Measurements from ENCODE around the gene ARHGAP8. TPM values are rescaled to one million over a fixed set of nuclear protein-coding genes. Genes with fewer than 3 reads are reported as not detected.

Gene ARHGAP8
- total and polyA plus RNA-seq, 2 donors (not counting 3 experiments of a cell fraction or from before 2014, with no cell fraction given), result not detected

DNA sequence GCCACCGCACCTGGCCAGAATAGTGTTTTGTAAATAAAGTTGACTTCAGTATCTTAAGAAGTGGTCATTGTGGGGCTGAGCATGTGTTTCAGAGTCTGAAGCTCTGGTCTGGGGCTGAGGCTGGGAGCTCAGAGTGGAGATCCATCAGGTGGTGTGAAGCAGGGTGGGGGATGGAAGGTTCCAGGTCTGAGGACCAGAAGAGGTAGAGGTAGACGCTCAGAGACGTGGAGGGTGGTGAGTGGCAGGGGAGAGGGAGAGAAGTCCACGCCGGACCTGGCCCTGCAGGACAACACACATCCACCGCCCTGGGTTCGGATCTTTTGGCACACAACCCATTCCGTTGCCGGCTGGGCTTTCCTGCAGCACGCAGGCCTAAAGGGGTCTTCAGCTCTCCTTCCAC lies 40.7 kb downstream of the ARHGAP8 start:
- no peaks in the 10 kb centered on the region for H3K27me3 ChIP-seq (ENCODE audit: control insufficient read depth in 2 of 2, insufficient read depth in 2 of 2, low read length in 2 of 2)
- H3K9me3 ChIP-seq (replicated peaks; ENCODE audit: control insufficient read depth, insufficient read depth, low read length), result no peaks in the 10 kb centered on the region
- no peak overlapping the region for H2AFZ ChIP-seq (ENCODE audit: low read depth, low read length)
- H3K4me1 ChIP-seq (ENCODE audit: control insufficient read depth, extremely low read depth, insufficient read depth, low read length), result no peaks in the 10 kb centered on the region
- H3K36me3 ChIP-seq (ENCODE audit: control insufficient read depth in 2 of 2, extremely low read depth in 1 of 2, insufficient read depth in 2 of 2, low read length in 2 of 2), result no peaks in the 10 kb centered on the region
- no peak overlapping the region for H3K27ac ChIP-seq (ENCODE audit: insufficient read depth, low read depth, low read length)
- H3K9me1 ChIP-seq (replicated peaks; ENCODE audit: control insufficient read depth, extremely low read depth, insufficient read depth, low read length), result no peaks in the 10 kb centered on the region
- no peak for DNase-seq (ENCODE audit: low read depth, low spot score)
- POLR2A ChIA-PET, result no interaction called here
- no peaks in the 10 kb centered on the region for H3K79me2 ChIP-seq (ENCODE audit: control insufficient read depth, insufficient read depth, low read length)
- CTCF ChIA-PET, result no interaction called here
- no peak overlapping the region for H3K9ac ChIP-seq (replicated peaks; ENCODE audit: extremely low read depth, insufficient read depth, low read length)
- no TSS peak for BruUV-seq (replicated peaks)
- H4K20me1 ChIP-seq (replicated peaks; ENCODE audit: control insufficient read depth, extremely low read depth, insufficient read depth, low read length), result no peaks in the 10 kb centered on the region
- H3K4me2 ChIP-seq (ENCODE audit: insufficient read depth, low read length), result no peak overlapping the region
- no peak for FAIRE-seq
- no peak overlapping the region for H3K4me3 ChIP-seq (replicated peaks in 1 of 3; ENCODE audit: insufficient read depth in 1 of 3, low read depth in 1 of 3, low read length in 3 of 3)
- TF ChIP-seq JUN (IDR thresholded peaks at IDR 0.05; ENCODE audit: borderline replicate concordance, insufficient read depth, insufficient read length, low read depth) (no peak), MYC (IDR thresholded peaks at IDR 0.05; ENCODE audit: low read depth, low read length) (no peak), POLR2A (IDR thresholded peaks at IDR 0.05; ENCODE audit: low read depth, low read length) (no peak), FOS (IDR thresholded peaks at IDR 0.05; ENCODE audit: borderline replicate concordance, insufficient read depth, low read length) (no peak), EZH2 (IDR thresholded peaks at IDR 0.05; ENCODE audit: borderline replicate concordance, low read depth, low read length, severe bottlenecking) (no peak), GATA2 (IDR thresholded peaks at IDR 0.05; ENCODE audit: insufficient read depth, insufficient read length, low read depth, low read length) (no peak), POLR2AphosphoS5 (IDR thresholded peaks at IDR 0.05; ENCODE audit: insufficient read depth, low read depth, low read length) (no peak)
- TF ChIP-seq, protein P1, sequence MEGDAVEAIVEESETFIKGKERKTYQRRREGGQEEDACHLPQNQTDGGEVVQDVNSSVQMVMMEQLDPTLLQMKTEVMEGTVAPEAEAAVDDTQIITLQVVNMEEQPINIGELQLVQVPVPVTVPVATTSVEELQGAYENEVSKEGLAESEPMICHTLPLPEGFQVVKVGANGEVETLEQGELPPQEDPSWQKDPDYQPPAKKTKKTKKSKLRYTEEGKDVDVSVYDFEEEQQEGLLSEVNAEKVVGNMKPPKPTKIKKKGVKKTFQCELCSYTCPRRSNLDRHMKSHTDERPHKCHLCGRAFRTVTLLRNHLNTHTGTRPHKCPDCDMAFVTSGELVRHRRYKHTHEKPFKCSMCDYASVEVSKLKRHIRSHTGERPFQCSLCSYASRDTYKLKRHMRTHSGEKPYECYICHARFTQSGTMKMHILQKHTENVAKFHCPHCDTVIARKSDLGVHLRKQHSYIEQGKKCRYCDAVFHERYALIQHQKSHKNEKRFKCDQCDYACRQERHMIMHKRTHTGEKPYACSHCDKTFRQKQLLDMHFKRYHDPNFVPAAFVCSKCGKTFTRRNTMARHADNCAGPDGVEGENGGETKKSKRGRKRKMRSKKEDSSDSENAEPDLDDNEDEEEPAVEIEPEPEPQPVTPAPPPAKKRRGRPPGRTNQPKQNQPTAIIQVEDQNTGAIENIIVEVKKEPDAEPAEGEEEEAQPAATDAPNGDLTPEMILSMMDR (IDR thresholded peaks at IDR 0.05; ENCODE audit: extremely low read depth in 1 of 2, insufficient read depth in 1 of 2, low read depth in 1 of 2, low read length in 2 of 2), result no peak
- TF ChIP-seq, protein P2, sequence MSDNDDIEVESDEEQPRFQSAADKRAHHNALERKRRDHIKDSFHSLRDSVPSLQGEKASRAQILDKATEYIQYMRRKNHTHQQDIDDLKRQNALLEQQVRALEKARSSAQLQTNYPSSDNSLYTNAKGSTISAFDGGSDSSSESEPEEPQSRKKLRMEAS (IDR thresholded peaks at IDR 0.05; ENCODE audit: insufficient read depth, insufficient read length), result no peak
- dilution Hi-C loops (cut with MboI; ENCODE audit: extremely low pct_ligation_motif_present, low sequenced_read_pairs), result no loop called here
- intact Hi-C loops (cut with micrococcal nuclease), result no loop called here
